ENCODE results near the gene ODAD3. TPM values are rescaled to one million over a fixed set of nuclear protein-coding genes. Genes with fewer than 3 reads are reported as not detected.
A peak's percentile ranks its signal among the peaks of the same experiment; 100 is the strongest.
"Not testable (repeated sequence)": the region's sequence is repeated elsewhere in the genome, so short reads cannot be mapped to it uniquely, and the experiment has no call there.

ODAD3 gene
- total RNA-seq, 1 donor = under 0.01 TPM

DNA sequence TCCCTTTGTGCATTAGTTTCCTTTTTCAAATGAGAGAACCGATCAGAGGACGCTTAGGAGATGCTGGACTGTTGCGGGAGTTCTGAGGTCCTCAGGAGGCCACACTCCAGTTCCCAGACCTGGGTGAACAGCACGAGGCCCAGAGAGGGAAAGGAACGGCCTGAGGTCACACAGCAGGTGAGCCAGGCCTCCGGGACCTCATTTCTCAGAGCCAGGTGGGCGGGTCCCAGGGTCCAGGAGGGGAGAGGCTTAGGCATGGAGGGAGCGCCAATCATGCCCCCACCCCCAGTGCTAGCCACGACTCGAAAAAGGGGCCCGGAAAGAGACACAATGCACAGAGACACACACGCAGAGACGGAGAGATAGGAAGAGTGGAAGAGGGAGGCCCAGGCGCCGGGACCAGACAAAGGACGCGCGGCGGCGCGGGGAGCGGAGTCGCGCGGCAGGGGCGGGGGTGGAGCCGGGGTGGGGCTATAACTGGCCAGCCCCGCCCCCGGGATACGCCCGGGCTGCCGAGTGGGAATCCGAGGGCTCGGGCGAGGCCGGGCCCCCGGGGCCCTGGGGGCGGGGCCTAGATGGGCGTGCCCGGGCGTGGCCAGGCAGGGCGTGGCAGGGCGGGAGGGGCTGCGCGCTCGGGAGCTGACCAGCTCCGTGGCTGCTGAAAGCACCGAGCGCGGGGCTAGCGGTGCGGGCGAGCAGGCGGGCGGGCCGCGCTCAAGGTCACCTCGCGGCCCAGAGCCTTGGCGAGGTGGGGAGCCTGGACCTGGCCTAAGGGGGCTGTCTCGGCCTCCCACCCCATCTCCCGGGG is 44.4 kb upstream of the ODAD3 start:
- no peaks in the 10 kb centered on the region for H3K79me2 ChIP-seq (ENCODE audit: insufficient read depth, low read length)
- H3K9me3 ChIP-seq (ENCODE audit: low read depth, low read length) = no peaks in the 10 kb centered on the region
- H3K27me3 ChIP-seq (ENCODE audit: insufficient read depth, low read length) = peaks cover 35% of the 10 kb centered on the region
- peak; percentile 92 for DNase-seq (ENCODE audit: insufficient read length, low spot score, missing footprints)
- H3K27ac ChIP-seq (ENCODE audit: low read depth, low read length) = no peak overlapping the region
- no peak overlapping the region for H3K4me3 ChIP-seq (ENCODE audit: insufficient read depth, low read length)
- H2AFZ ChIP-seq (ENCODE audit: low read length) = no peak overlapping the region
- H3K36me3 ChIP-seq (ENCODE audit: insufficient read depth, low read length) = no peaks in the 10 kb centered on the region
- H4K20me1 ChIP-seq (ENCODE audit: insufficient read depth, low read length) = peaks cover 3% of the 10 kb centered on the region
- TF ChIP-seq, protein P1, sequence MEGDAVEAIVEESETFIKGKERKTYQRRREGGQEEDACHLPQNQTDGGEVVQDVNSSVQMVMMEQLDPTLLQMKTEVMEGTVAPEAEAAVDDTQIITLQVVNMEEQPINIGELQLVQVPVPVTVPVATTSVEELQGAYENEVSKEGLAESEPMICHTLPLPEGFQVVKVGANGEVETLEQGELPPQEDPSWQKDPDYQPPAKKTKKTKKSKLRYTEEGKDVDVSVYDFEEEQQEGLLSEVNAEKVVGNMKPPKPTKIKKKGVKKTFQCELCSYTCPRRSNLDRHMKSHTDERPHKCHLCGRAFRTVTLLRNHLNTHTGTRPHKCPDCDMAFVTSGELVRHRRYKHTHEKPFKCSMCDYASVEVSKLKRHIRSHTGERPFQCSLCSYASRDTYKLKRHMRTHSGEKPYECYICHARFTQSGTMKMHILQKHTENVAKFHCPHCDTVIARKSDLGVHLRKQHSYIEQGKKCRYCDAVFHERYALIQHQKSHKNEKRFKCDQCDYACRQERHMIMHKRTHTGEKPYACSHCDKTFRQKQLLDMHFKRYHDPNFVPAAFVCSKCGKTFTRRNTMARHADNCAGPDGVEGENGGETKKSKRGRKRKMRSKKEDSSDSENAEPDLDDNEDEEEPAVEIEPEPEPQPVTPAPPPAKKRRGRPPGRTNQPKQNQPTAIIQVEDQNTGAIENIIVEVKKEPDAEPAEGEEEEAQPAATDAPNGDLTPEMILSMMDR (IDR thresholded peaks at IDR 0.05; ENCODE audit: extremely low read depth, low read depth, low read length) = no peak
- no peak overlapping the region for H3K4me2 ChIP-seq (ENCODE audit: insufficient read depth, low read length)
- peaks cover 7% of the 10 kb centered on the region for H3K4me1 ChIP-seq (ENCODE audit: insufficient read depth, low read length)

DNA sequence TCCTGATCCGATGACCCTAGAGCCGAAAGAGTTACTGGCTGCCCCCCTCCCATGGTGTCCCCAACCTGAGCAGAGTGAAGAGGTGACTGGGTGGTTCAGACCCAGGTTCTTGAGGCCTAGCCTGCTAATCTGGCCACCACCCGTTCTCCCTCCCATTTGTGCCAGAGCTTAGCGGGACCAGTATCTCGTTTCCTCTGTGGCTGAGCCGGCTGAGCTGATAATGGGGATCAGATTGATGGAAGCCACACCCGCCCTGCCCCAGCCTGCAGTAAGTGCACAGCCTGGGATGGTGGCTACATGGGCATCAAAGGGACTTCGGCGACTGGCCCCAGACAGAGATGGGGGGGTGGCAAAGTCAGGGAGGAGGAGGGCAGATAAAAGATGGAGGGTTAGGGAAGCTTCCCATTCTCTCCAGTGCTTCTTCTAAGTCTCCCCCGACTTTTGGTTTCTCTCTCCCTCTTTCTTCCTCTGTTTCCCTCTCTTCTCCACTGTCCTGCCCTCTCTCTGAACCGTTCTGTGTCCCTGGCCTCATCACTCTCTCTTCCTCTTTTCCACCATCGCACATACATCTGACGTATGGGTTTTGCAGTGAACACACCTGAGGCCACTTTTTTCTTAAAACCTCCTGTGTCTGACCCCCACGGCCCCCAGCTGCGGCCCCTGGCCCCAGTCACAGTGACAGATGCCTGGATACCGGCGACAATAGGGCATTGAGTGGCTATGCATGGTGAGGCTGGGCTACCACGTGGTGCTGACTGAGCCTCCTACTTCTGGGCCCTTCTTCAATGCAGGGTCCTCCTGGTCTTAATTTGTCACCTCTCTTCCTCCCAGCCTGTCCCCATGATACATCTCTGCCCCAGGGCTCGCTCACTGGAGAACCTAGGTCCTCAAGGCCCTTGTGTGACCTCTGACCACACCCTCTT is 43.5 kb upstream of the ODAD3 start:
- peak; percentile 86 for DNase-seq (ENCODE audit: insufficient read length, low spot score, missing footprints)
- H3K4me3 ChIP-seq (ENCODE audit: insufficient read depth, low read length) = no peak overlapping the region
- H3K9me3 ChIP-seq (ENCODE audit: low read depth, low read length) = no peaks in the 10 kb centered on the region
- H3K4me1 ChIP-seq (ENCODE audit: insufficient read depth, low read length) = peaks cover 7% of the 10 kb centered on the region
- no peak overlapping the region for H2AFZ ChIP-seq (ENCODE audit: low read length)
- no peaks in the 10 kb centered on the region for H3K36me3 ChIP-seq (ENCODE audit: insufficient read depth, low read length)
- H4K20me1 ChIP-seq (ENCODE audit: insufficient read depth, low read length) = peaks cover 3% of the 10 kb centered on the region
- H3K27me3 ChIP-seq (ENCODE audit: insufficient read depth, low read length) = peaks cover 35% of the 10 kb centered on the region
- H3K4me2 ChIP-seq (ENCODE audit: insufficient read depth, low read length) = no peak overlapping the region
- no peak overlapping the region for H3K27ac ChIP-seq (ENCODE audit: low read depth, low read length)
- no peaks in the 10 kb centered on the region for H3K79me2 ChIP-seq (ENCODE audit: insufficient read depth, low read length)
- TF ChIP-seq, protein P1 (IDR thresholded peaks at IDR 0.05; ENCODE audit: extremely low read depth, low read depth, low read length) = no peak

DNA sequence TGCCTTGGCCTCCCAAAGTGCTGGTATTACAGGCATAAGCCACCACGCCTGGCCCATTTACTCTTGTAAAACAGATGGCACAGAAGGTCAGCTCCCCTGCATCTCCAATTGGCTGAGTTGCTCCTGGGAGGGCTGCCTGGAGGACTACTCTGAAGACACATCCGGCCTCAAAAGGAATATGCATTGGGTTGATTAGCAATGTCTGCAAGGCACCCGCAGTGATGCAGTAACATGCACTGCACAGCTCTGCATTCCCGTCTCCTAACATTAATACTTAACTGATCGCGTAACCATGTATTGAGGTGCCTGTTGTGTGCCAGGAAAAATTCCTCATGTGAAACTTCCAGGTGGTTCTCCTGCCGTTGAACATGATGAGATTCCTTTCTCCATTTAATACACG is 40.9 kb upstream of the ODAD3 start:
- Histone ChIP-seq H3K27me3 (ENCODE audit: insufficient read depth, low read length) (peaks cover 23% of the 10 kb centered on the region), H2AFZ (ENCODE audit: low read length) (no peak overlapping the region), H3K4me1 (ENCODE audit: insufficient read depth, low read length) (no peaks in the 10 kb centered on the region), H3K4me3 (ENCODE audit: insufficient read depth, low read length) (no peak overlapping the region), H3K79me2 (ENCODE audit: insufficient read depth, low read length) (no peaks in the 10 kb centered on the region), H3K4me2 (ENCODE audit: insufficient read depth, low read length) (no peak overlapping the region), H3K36me3 (ENCODE audit: insufficient read depth, low read length) (no peaks in the 10 kb centered on the region), H4K20me1 (ENCODE audit: insufficient read depth, low read length) (no peaks in the 10 kb centered on the region), H3K27ac (ENCODE audit: low read depth, low read length) (no peak overlapping the region), H3K9me3 (ENCODE audit: low read depth, low read length) (no peaks in the 10 kb centered on the region)
- DNase-seq (ENCODE audit: insufficient read length, low spot score, missing footprints) = no peak
- TF ChIP-seq, protein P1 (IDR thresholded peaks at IDR 0.05; ENCODE audit: extremely low read depth, low read depth, low read length) = no peak

DNA sequence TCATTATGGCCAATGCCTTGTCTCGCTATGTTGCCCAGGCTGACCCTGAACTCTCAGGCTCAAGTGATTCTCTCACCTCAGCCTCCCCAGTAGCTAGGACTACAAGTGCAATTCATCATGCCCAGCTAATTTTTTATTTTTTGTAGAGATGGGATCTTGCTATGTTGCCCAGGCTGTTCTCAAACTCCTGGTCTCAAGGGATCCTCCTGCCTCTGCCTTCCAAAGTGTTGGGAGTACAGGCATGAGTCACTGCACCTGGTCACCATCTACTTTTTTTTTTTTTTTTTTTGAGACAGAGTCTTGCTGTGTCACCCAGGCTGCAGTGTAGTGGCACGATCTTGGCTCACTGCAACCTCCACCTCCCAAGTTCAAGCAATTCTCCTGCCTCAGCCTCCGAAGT is 40.4 kb upstream of the ODAD3 start:
- H2AFZ ChIP-seq (ENCODE audit: low read length); H3K4me2 ChIP-seq (ENCODE audit: insufficient read depth, low read length); H4K20me1 ChIP-seq (ENCODE audit: insufficient read depth, low read length); H3K27ac ChIP-seq (ENCODE audit: low read depth, low read length); H3K4me1 ChIP-seq (ENCODE audit: insufficient read depth, low read length); H3K4me3 ChIP-seq (ENCODE audit: insufficient read depth, low read length); H3K36me3 ChIP-seq (ENCODE audit: insufficient read depth, low read length); H3K9me3 ChIP-seq (ENCODE audit: low read depth, low read length); DNase-seq (ENCODE audit: insufficient read length, low spot score, missing footprints); H3K79me2 ChIP-seq (ENCODE audit: insufficient read depth, low read length): not testable (repeated sequence)
- peaks cover 19% of the 10 kb centered on the region for H3K27me3 ChIP-seq (ENCODE audit: insufficient read depth, low read length)
